Fibroblast of pulmonary artery (primary cell): ENCODE measurements around the gene GATC.

Experiments used
- DNase-seq: peaks from one replicate; pipeline ENCODE4 v3.0.0-alpha.2; 2010; ENCODE audit warnings: low read depth
- H3K4me3 ChIP-seq: replicated peaks from 2 replicates; pipeline ENCODE4 v1.5.1; 2011; ENCODE audit warnings: low read depth, mild to moderate bottlenecking, control low read depth, low read length, moderate library complexity
- TF ChIP-seq, protein P1 (sequence below): IDR thresholded peaks from 2 replicates; pipeline ENCODE4 v1.5.1; 2011; ENCODE audit warnings: mild to moderate bottlenecking, control low read depth, low read length, inconsistent platforms; ENCODE audit errors: missing control alignments

GATC gene

DNA sequence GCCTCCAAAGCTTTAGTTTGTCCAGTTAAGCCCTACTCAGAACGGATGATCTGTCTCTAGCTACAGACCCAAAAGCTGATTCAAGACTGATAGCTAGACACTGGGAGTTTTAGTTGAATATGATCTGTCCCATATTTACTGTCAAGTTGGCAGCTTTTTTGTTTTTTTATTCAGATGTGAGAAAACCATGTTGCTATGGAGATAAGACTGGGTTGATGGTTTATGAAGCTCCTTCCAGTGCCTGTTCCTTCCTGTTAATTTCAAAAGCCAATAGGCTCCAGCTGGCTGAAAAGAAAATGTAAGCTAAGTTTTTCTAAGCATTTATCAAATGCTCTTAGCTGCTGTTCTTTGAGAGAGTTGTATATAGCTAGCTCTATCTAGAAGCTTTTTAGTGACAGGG lies 54.3 kb downstream of the GATC start:
- TF ChIP-seq, protein P1, sequence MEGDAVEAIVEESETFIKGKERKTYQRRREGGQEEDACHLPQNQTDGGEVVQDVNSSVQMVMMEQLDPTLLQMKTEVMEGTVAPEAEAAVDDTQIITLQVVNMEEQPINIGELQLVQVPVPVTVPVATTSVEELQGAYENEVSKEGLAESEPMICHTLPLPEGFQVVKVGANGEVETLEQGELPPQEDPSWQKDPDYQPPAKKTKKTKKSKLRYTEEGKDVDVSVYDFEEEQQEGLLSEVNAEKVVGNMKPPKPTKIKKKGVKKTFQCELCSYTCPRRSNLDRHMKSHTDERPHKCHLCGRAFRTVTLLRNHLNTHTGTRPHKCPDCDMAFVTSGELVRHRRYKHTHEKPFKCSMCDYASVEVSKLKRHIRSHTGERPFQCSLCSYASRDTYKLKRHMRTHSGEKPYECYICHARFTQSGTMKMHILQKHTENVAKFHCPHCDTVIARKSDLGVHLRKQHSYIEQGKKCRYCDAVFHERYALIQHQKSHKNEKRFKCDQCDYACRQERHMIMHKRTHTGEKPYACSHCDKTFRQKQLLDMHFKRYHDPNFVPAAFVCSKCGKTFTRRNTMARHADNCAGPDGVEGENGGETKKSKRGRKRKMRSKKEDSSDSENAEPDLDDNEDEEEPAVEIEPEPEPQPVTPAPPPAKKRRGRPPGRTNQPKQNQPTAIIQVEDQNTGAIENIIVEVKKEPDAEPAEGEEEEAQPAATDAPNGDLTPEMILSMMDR, result no peak
- no peak for DNase-seq
- H3K4me3 ChIP-seq, result no peak overlapping the region

GRCh38 chr12:120504587-120504986 lies 58.3 kb downstream of the GATC start:
- DNase-seq, result no peak
- H3K4me3 ChIP-seq, result no peak overlapping the region
- TF ChIP-seq, protein P1, result no peak

GRCh38 chr12:120508537-120508936 lies 62.3 kb downstream of the GATC start:
- no peak for DNase-seq
- TF ChIP-seq, protein P1, result no peak
- no peak overlapping the region for H3K4me3 ChIP-seq
